ENCODE results near the gene PGLYRP2. TPM values are rescaled to one million over a fixed set of nuclear protein-coding genes. Genes with fewer than 3 reads are reported as not detected.
A peak's percentile ranks its signal among the peaks of the same experiment; 100 is the strongest.

Gene PGLYRP2
- total RNA-seq, 1 experiment from 2014 or later = not detected

- DNase-seq (ENCODE audit: low read depth, low spot score) = no peak
Observed at GRCh38 chr19:15433519-15434069, 45.7 kb downstream of the PGLYRP2 start.

GRCh38 chr19:15432629-15433518 is 46.4 kb downstream of the PGLYRP2 start:
- DNase-seq (ENCODE audit: low read depth, low spot score) = peak; percentile 82
- in situ Hi-C loops (cut with HindIII; ENCODE audit: low pct_unique_long_range_greater_than_20kb, low sequenced_read_pairs) = no loop called here

More at GRCh38 chr19:15433519-15434069, 45.7 kb downstream of the PGLYRP2 start:
- in situ Hi-C loops (cut with HindIII; ENCODE audit: low pct_unique_long_range_greater_than_20kb, low sequenced_read_pairs) = no loop called here

- in situ Hi-C loops (cut with HindIII; ENCODE audit: low pct_unique_long_range_greater_than_20kb, low sequenced_read_pairs) = no loop called here
- DNase-seq (ENCODE audit: low read depth, low spot score) = no peak
Observed at GRCh38 chr19:15432018-15432494, 47.2 kb downstream of the PGLYRP2 start.

GRCh38 chr19:15431396-15432017 is 47.8 kb downstream of the PGLYRP2 start:
- DNase-seq (ENCODE audit: low read depth, low spot score) = no peak
- in situ Hi-C loops (cut with HindIII; ENCODE audit: low pct_unique_long_range_greater_than_20kb, low sequenced_read_pairs) = no loop called here

- DNase-seq (ENCODE audit: low read depth, low spot score) = no peak
- in situ Hi-C loops (cut with HindIII; ENCODE audit: low pct_unique_long_range_greater_than_20kb, low sequenced_read_pairs) = no loop called here
Observed at GRCh38 chr19:15430526-15431120, 48.7 kb downstream of the PGLYRP2 start.

GRCh38 chr19:15429825-15430467 is 49.4 kb downstream of the PGLYRP2 start:
- in situ Hi-C loops (cut with HindIII; ENCODE audit: low pct_unique_long_range_greater_than_20kb, low sequenced_read_pairs) = no loop called here

GRCh38 chr19:15428956-15429824 is 50.1 kb downstream of the PGLYRP2 start:
- in situ Hi-C loops (cut with HindIII; ENCODE audit: low pct_unique_long_range_greater_than_20kb, low sequenced_read_pairs) = no loop called here
- DNase-seq (ENCODE audit: low read depth, low spot score) = no peak

More at GRCh38 chr19:15429825-15430467, 49.4 kb downstream of the PGLYRP2 start:
- DNase-seq (ENCODE audit: low read depth, low spot score) = no peak

- no peak for DNase-seq (ENCODE audit: low read depth, low spot score)
- in situ Hi-C loops (cut with HindIII; ENCODE audit: low pct_unique_long_range_greater_than_20kb, low sequenced_read_pairs) = no loop called here
Observed at GRCh38 chr19:15427991-15428471, 51.3 kb downstream of the PGLYRP2 start.

GRCh38 chr19:15427350-15427700 is 52.0 kb downstream of the PGLYRP2 start:
- no peak for DNase-seq (ENCODE audit: low read depth, low spot score)
- in situ Hi-C loops (cut with HindIII; ENCODE audit: low pct_unique_long_range_greater_than_20kb, low sequenced_read_pairs) = no loop called here

- in situ Hi-C loops (cut with HindIII; ENCODE audit: low pct_unique_long_range_greater_than_20kb, low sequenced_read_pairs) = no loop called here
- peak; percentile 24 for DNase-seq (ENCODE audit: low read depth, low spot score)
Observed at GRCh38 chr19:15426485-15427349, 52.6 kb downstream of the PGLYRP2 start.

GRCh38 chr19:15425321-15425950 is 53.9 kb downstream of the PGLYRP2 start:
- in situ Hi-C loops (cut with HindIII; ENCODE audit: low pct_unique_long_range_greater_than_20kb, low sequenced_read_pairs) = no loop called here
- DNase-seq (ENCODE audit: low read depth, low spot score) = no peak

GRCh38 chr19:15424692-15425272 is 54.5 kb downstream of the PGLYRP2 start:
- no peak for DNase-seq (ENCODE audit: low read depth, low spot score)
- in situ Hi-C loops (cut with HindIII; ENCODE audit: low pct_unique_long_range_greater_than_20kb, low sequenced_read_pairs) = no loop called here

- DNase-seq (ENCODE audit: low read depth, low spot score) = no peak
- in situ Hi-C loops (cut with HindIII; ENCODE audit: low pct_unique_long_range_greater_than_20kb, low sequenced_read_pairs) = no loop called here
Observed at GRCh38 chr19:15424121-15424520, 55.2 kb downstream of the PGLYRP2 start.

- in situ Hi-C loops (cut with HindIII; ENCODE audit: low pct_unique_long_range_greater_than_20kb, low sequenced_read_pairs) = no loop called here
- no peak for DNase-seq (ENCODE audit: low read depth, low spot score)
Observed at GRCh38 chr19:15423130-15423529, 56.2 kb downstream of the PGLYRP2 start.
